SU-DHL-6 (cell line): ENCODE results near the gene CLDN5.

ENCODE experiments used
- H2AFZ ChIP-seq: fragments of 200-600 bp; sonication (generic); 2 replicates; pipeline ENCODE4 v1.6.1; 2014; ENCODE audit warnings: low read depth, mild to moderate bottlenecking, moderate library complexity, mixed read lengths, antibody characterized with exemption, low read length; ENCODE audit not compliant: severe bottlenecking
- H3F3A ChIP-seq: fragments of 200-600 bp; shearing (Covaris generic); 2 replicates; pipeline ENCODE4 v1.6.0; 2016; ENCODE audit warnings: antibody characterized with exemption, mild to moderate bottlenecking; ENCODE audit not compliant: insufficient read depth
- H3K27ac ChIP-seq: fragments of 200-600 bp; sonication (generic); 2 replicates; pipeline ENCODE4 v1.5.1; 2016; ENCODE audit warnings: low read depth, mild to moderate bottlenecking, low read length, moderate library complexity, mixed read lengths
- H3K27me3 ChIP-seq: fragments of 200-600 bp; sonication (generic), shearing (Covaris generic); 2 replicates; pipeline ENCODE4 v1.6.0; 2014; ENCODE audit warnings: mild to moderate bottlenecking, low read length
- H3K36me3 ChIP-seq: fragments of 200-600 bp; sonication (generic); 2 replicates; pipeline ENCODE4 v1.6.1; 2014; ENCODE audit warnings: mild to moderate bottlenecking, low read length, mixed read lengths
- H3K4me2 ChIP-seq: fragments of 300-600, 200-600 bp; shearing (Covaris generic), sonication (generic); 2 replicates; pipeline ENCODE4 v1.6.0; 2014; ENCODE audit warnings: low read length, low read depth, mild to moderate bottlenecking; ENCODE audit not compliant: poor library complexity, severe bottlenecking
- H3K4me3 ChIP-seq: fragments of 200-600 bp; sonication (generic); 2 replicates; pipeline ENCODE4 v1.5.1; 2014; ENCODE audit warnings: antibody characterized with exemption, low read length, mild to moderate bottlenecking, mixed read lengths; ENCODE audit not compliant: insufficient read depth, poor library complexity, severe bottlenecking
- H3K79me2 ChIP-seq: fragments of 200-600 bp; sonication (generic); 2 replicates; pipeline ENCODE4 v1.6.1; 2014; ENCODE audit warnings: mild to moderate bottlenecking, low read length, moderate library complexity; ENCODE audit not compliant: insufficient read depth
- H3K9ac ChIP-seq: fragments of 200-600 bp; sonication (generic); 2 replicates; pipeline ENCODE4 v1.7.0; 2014; ENCODE audit warnings: mild to moderate bottlenecking, low read length
- H3K9me2 ChIP-seq: fragments of 200-600 bp; sonication (generic); replicated peaks from 2 replicates; pipeline ENCODE4 v1.6.1; 2014; ENCODE audit warnings: low read length; ENCODE audit not compliant: insufficient read depth
- H3K9me3 ChIP-seq: fragments of 200-600 bp; sonication (generic); 2 replicates; pipeline ENCODE4 v1.6.1; 2014; ENCODE audit warnings: low read length, mixed read lengths; ENCODE audit not compliant: insufficient read depth
- H4K20me1 ChIP-seq: fragments of 200-600 bp; sonication (generic); 2 replicates; pipeline ENCODE4 v1.6.1; 2014; ENCODE audit warnings: low read depth, mild to moderate bottlenecking, antibody characterized with exemption, low read length, moderate library complexity, mixed read lengths
- CTCF ChIP-seq: fragments of 200-600 bp; sonication (generic); IDR thresholded peaks from one replicate; pipeline ENCODE4 v1.5.1; 2017; ENCODE audit warnings: antibody characterized with exemption, mild to moderate bottlenecking, low read length, moderate library complexity; ENCODE audit not compliant: insufficient read depth, poor library complexity, severe bottlenecking
- EZH2phosphoT487 ChIP-seq: fragments of 200-600 bp; sonication (generic), shearing (Covaris generic); conservative IDR thresholded peaks from 2 replicates; pipeline ENCODE4 v1.6.1; 2018; ENCODE audit warnings: mild to moderate bottlenecking, antibody characterized with exemption, low read length, moderate library complexity, mixed read lengths

Gene CLDN5

GRCh38 chr22:19518635-19519034 is 5.6 kb downstream of the CLDN5 start:
- Histone ChIP-seq H3F3A (no peaks in the 10 kb centered on the region), H3K4me2 (no peak overlapping the region), H3K36me3 (no peaks in the 10 kb centered on the region), H2AFZ (no peak overlapping the region), H3K27ac (no peak overlapping the region), H3K79me2 (no peaks in the 10 kb centered on the region), H3K27me3 (no peaks in the 10 kb centered on the region), H3K4me3 (no peak overlapping the region), H3K9ac (no peak overlapping the region), H4K20me1 (no peaks in the 10 kb centered on the region), H3K9me2 (no peaks in the 10 kb centered on the region), H3K9me3 (no peaks in the 10 kb centered on the region)
- TF ChIP-seq EZH2phosphoT487 (no peak), CTCF (no peak)

- Histone ChIP-seq H3F3A (0 out of 2 replicates have a peak, but pooled peaks cover 1% of the 10 kb centered on the region), H3K9me3 (no peaks in the 10 kb centered on the region), H3K36me3 (no peaks in the 10 kb centered on the region), H3K9me2 (no peaks in the 10 kb centered on the region), H2AFZ (no peak overlapping the region), H3K4me3 (no peak overlapping the region), H3K9ac (no peak overlapping the region), H3K27me3 (no peaks in the 10 kb centered on the region), H3K4me2 (no peak overlapping the region), H4K20me1 (no peaks in the 10 kb centered on the region), H3K27ac (no peak overlapping the region), H3K79me2 (no peaks in the 10 kb centered on the region)
- TF ChIP-seq CTCF (no peak), EZH2phosphoT487 (no peak)
Observed at GRCh38 chr22:19517919-19518611, 6.1 kb downstream of the CLDN5 start.

- Histone ChIP-seq H3K79me2 (no peaks in the 10 kb centered on the region), H3K27ac (no peak overlapping the region), H3K9me3 (no peaks in the 10 kb centered on the region), H2AFZ (no peak overlapping the region), H3K36me3 (no peaks in the 10 kb centered on the region), H3K4me2 (no peak overlapping the region), H3F3A (0 out of 2 replicates have a peak, but pooled peaks cover 2% of the 10 kb centered on the region), H3K9ac (no peak overlapping the region), H3K27me3 (no peaks in the 10 kb centered on the region), H4K20me1 (no peaks in the 10 kb centered on the region), H3K4me3 (no peak overlapping the region), H3K9me2 (no peaks in the 10 kb centered on the region)
- no peak for TF ChIP-seq CTCF
- no peak for TF ChIP-seq EZH2phosphoT487
Observed at GRCh38 chr22:19517171-19517500, 7.1 kb downstream of the CLDN5 start.
